DMS 273 treated with DMSO at 0.1 percent for 48 hours (cell line): ENCODE results near the gene CTNND2.

Source experiments
- DNase-seq: peaks from one replicate; lab custom pipeline; 2025; lab: John Stamatoyannopoulos, UW

CTNND2 gene

GRCh38 chr5:11780641-11781345, 123.5 kb downstream of the CTNND2 start:
- no peak for DNase-seq

DNA sequence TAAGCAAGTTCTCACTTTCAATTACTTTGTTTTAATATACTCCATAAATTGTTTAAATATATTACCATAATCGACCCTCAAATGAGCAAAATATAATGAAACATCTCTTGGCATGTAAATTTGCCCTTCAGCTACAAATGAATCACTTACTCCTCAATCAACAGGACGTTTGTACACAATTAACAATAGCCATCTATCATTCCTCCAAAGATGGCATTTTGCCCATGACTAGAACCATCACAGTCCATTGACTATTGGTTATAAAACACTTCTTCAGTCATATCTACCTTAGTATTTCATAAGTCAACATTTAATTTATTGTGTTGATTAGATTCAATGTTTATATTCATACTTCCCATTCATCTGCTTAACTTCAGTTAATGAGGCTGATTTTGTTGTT, 127.2 kb downstream of the CTNND2 start:
- DNase-seq: no peak

DNA sequence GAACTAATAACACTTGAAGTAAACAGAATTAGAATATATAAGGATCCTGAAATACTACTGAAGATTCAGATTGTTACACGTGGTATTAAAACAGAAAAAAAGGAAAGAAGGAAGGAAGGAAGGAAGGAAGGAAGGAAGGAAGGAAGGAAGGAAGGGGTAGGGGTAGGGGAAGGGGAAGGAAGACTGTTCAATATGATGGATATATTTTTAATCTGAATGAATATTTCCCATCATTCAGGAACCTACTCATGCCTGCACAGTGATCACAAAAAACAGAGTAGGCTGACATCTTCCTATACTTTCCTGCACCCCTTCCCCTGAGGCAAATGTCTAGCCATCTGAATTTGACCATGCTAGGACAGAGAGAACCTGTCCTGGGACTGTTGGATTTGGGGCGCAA, 133.9 kb downstream of the CTNND2 start:
- DNase-seq: no peak

DNA sequence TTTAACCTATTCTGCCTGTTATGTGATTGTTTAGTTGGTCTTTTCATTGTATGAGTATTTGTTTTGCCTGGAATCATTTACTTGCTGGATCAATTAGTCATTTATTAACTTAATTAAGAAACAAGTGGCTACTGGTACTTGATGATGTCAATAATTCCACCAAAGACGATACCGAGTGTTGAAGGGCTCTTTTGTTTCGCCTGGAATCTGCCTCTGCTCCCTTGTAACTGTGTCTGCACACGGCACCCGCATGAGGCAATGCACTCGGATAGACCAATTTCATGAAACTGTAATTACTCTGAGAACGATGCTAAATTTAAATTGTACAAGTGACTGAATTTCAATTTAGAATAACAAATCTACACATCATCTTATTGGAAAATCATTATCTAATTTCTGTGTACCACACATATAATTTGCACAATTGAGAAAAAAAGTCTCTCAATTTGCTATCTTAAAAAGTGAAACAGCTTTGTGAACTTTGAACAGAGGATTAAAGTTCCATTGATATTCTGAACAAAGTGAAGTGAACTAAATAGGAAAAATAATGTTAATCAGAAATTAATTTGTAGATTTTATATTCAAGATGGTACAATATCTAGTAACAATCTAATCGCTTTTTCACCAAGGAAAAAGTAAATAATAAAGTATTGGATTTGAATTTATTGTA, 143.2 kb downstream of the CTNND2 start:
- no peak for DNase-seq

- no peak for DNase-seq
Observed at GRCh38 chr5:11758321-11758720, 145.9 kb downstream of the CTNND2 start.

GRCh38 chr5:11757661-11758060, 146.6 kb downstream of the CTNND2 start:
- DNase-seq: no peak

DNA sequence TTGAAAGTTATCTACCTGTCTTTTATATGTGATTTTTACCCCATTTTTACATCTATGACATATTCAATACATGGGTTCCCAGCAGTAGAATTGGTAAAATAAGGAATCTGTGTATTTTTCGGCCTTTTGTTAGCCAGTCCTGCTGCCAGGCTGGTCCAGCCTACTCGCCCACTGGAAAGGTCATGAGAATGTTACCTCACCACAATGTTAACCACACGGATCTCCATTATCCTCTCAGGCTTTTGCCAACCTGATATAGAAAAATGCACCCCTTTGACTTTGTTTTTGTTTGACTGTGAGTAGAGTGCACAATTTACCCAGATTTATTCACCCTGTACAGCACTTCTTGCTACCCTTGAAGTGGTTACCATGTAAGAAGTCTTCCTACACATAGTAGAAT, 167.2 kb downstream of the CTNND2 start:
- DNase-seq: no peak

DNA sequence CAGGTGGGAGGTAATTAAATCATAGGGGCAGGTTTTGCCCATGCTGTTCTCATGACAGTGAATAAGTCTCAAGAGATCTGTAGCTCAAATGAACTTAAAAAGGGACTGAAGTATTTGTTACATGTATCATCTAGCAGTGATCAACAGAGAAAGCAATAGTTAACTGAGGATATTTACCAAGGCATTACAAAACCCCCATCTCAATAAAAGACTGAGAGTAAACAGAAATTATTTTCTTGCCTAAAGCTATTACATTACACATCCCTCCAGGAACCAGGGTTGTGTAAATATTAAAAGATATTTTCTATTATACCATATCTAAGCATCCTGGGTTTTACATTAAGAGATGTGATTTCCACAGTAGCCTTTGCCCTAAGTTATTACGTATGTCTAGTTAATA, 169.9 kb downstream of the CTNND2 start:
- no peak for DNase-seq

DNA sequence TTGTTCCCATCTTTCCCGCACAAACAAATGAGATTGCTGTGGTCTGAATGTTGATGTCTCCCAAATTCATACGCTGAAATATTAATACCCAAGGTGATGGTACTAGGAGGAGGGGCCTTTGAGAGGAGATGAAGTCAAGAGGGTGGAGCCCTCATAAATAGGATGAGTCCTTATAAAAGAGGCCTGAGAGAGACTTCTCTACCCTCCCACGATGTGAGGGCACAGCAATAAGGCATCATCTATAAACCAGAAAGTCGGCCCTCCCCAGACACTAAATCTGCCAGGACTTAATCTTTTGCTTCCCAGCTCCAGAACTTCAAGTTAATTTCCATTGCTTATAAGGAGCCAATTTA, 170.4 kb downstream of the CTNND2 start:
- no peak for DNase-seq

GRCh38 chr5:11733185-11733839, 170.9 kb downstream of the CTNND2 start:
- DNase-seq: no peak

DNA sequence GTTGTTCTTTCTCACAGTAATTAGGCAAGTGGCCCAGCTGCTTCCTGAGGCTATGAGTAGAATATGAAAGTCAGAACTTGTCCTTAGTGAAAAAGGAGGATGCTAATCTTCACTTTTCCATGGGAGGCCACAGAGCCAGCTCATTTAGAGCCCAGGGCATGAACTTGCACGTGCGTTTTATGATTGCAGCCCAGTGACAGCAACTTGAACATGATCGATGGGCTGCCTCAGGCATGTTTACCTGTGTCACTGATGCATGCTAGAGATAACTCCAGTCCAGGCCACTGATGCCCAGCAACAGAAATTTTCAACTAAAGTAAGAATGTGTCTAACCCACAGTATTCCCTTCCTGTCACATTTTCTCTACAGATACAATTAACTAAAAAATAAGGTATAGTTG, 179.3 kb downstream of the CTNND2 start:
- DNase-seq: no peak

DNA sequence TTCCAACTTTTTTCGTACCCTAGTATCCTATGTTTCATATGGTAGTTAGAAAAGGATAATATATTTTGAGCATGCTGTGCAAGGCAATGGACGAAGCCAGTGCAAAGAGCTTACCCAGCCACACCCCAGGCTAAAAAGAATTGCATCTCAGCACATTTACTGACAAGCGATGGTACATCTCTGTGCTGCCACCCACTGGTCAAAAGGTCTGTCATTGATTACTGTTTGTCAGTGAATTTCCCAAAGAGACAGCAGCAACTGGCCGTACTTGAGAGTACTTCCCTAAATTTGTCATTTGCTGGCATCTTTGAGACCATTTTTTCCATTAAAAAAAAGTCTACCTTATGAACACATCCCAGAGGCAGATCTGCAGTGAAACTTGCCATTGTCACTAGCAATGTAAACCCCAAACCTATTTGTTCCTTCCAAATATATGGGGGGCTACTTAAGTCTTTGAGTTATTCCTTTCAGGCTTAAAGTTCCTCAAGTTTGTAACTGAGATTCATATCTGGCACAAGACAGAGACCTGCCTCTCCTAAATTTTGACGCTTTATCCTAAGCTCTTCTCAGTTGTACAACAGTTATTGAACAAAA, 184.3 kb downstream of the CTNND2 start:
- no peak for DNase-seq

- no peak for DNase-seq
Observed at GRCh38 chr5:11715461-11716196, 188.6 kb downstream of the CTNND2 start.

- no peak for DNase-seq
Observed at GRCh38 chr5:11711932-11712331, 192.3 kb downstream of the CTNND2 start.

- no peak for DNase-seq
Observed at GRCh38 chr5:11709021-11709420, 195.2 kb downstream of the CTNND2 start.

DNA sequence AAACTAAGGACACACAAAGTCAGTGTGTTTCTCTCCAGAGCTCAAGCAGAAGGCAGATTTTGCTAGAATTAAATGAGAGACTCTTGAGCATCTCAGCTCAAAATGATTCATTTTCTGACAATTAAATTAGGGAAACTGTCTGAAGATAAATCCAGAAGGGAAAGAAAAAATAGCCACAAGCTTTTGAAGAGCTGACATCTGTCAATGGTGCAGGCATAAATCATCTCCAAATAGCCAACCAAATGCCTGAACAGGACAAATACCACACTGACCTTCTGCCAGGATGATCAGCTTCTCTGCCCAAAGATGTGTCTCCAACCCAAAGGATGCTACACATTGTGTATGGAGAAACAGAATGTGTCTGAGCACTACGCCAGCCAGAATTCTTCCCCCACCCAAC, 199.3 kb downstream of the CTNND2 start:
- DNase-seq: no peak

GRCh38 chr5:11700391-11700790, 203.9 kb downstream of the CTNND2 start:
- no peak for DNase-seq

GRCh38 chr5:11692636-11693035, 211.6 kb downstream of the CTNND2 start:
- no peak for DNase-seq

DNA sequence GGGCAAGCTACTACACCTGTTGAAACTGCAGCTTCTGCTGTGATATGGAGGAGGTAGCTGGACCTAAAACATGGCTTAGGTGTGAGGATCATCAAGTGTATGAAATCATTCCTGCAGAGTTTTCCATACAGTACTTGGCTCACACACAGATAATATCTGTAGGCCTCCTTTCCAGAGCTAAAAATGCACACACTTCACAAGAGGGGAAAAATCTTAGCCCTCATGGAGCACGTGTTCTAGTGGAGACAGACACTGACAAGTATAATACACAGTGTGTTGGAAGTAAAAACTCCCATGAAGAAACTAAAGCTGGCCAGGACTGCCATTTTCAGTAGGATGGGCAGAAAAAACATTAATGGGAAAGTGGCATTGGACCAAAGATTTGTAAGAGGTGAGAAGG, 216.7 kb downstream of the CTNND2 start:
- no peak for DNase-seq

DNA sequence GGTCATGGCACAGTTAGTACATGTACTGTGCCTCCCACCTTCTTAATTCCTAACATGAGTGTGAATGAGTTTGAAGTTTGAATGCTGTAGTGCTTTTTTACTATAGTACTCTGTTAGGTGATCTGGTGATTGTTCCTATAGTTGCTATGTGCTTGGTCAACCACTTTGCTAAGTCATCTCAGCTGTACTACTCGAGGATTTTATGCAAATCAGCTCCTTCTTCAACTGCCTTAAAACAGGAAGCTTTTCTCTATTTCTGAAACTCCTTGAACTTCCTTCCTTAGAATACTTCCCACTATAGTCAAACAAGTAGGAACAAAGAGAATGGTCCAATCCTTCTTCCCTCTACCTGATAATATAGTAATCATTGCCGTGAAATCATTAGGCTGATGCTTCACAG, 219.6 kb downstream of the CTNND2 start:
- no peak for DNase-seq

- no peak for DNase-seq
Observed at GRCh38 chr5:11683666-11684065, 220.6 kb downstream of the CTNND2 start.

- no peak for DNase-seq
Observed at GRCh38 chr5:11681796-11682195, 222.4 kb downstream of the CTNND2 start.
